SK-MEL-5 (cell line): Measurements from ENCODE around the gene NFIX. TPM values are rescaled to one million over a fixed set of nuclear protein-coding genes. Genes with fewer than 3 reads are reported as not detected.

ENCODE experiments used
- DNase-seq: peaks from one replicate; pipeline ENCODE4 v3.0.0-alpha.2; 2016; ENCODE audit warnings: low read depth, low spot score
- in situ Hi-C: cut with HindIII; loops from 2 replicates; pipeline ENCODE4 v1.10.0; 2016; ENCODE audit warnings: low sequenced_read_pairs, high pct_unique_total_duplicates, low pct_unique_long_range_greater_than_20kb
- total RNA-seq: library from RNA; depleted of rRNA; stranded (reverse); fragments of >200 nt; shearing (Covaris generic); gene quantifications from 2 replicates; pipeline ENCODE4 v1.2.3, GENCODE V29; 2014

Gene NFIX
- total RNA-seq, 1 experiment from 2014 or later, result 4.9 TPM

DNA sequence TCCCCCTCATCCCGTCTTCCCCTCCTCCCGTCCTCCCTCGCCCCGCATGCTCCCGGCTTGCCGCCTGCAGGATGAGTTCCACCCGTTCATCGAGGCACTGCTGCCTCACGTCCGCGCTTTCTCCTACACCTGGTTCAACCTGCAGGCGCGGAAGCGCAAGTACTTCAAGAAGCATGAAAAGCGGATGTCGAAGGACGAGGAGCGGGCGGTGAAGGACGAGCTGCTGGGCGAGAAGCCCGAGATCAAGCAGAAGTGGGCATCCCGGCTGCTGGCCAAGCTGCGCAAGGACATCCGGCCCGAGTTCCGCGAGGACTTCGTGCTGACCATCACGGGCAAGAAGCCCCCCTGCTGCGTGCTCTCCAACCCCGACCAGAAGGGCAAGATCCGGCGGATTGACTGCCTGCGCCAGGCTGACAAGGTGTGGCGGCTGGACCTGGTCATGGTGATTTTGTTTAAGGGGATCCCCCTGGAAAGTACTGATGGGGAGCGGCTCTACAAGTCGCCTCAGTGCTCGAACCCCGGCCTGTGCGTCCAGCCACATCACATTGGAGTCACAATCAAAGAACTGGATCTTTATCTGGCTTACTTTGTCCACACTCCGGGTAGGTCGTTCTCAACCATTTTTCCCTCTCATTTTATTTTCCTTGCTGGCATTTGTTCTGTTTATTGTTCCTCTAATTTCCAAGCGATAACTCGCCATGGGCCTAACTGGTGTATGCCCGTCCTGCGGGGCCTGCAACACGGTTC is 29.8 kb downstream of the NFIX start:
- in situ Hi-C loops, result no loop called here
- DNase-seq, result no peak

DNA sequence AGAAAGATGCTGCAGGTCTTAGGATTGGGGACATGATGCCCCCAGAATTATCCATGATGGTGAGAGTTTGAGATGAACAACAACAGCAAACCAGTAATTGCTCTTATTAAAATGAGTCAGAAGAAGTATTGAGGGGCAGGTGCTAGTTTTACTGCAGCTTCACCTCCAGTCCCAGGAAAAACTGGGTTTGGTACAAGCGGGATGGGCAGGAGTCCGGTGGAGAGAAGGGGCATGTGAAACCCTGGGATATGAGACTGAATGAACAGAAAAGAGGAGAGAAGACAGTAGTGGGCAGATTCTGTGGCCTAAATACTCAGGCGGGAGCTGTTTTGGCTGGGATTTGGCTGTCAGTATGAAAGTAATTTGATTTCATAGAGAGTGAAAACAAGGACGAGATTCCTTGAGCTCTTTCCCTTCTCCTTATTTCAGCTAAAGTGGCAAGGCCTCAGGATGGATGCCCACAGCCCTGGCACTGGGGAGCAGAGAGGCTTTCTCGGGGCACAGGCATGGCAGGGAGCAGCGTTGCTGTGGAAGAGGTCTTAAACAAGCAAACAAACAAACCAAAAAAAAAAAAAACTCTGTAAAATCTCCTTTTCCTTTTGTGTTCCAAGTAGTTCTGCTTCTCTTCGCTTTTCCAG is 30.7 kb downstream of the NFIX start:
- in situ Hi-C loops, result no loop called here
- DNase-seq, result no peak

DNA sequence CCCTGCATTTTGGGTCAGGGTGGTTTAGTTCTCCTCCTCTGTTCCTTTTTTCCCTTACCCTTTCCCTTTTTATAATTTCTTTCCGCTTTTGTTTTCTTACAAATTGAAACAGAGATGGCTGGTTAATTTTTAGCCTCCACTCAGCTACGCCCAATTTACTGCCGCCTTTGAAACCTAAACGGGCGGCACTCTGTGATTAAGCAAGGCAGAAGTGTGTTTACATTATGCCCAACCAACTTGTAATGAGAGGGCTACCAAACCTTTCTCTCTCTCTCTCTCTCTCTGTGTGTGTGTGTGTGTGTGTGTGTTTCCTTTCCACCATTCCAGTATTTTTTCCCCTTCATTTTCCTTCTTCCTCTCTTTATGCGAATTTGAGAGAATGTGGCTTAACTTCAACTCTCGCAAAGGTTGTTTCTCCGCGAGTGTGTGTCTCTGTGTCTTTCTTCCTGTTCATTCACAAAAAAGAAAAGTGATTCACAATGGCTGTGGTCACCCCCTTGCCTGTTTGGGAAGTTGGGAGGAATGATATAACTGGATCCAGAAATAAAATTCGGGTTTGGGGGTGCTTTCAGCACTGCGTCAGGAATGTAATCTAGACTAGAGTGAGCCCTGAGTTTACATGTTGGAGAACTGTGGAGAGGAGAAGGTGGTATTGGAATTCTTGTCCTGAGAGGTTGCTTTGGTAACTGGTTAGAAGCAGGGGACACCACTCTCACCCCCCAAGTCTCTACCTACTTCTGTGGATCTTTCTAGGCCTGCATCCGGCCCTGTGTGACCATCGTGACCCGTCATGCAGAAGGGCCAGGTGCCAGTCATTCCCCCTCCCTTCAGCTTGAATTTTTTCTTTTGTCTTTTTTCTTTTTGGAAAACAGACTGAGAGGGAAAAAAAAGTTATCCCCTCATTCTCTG is 31.4 kb downstream of the NFIX start:
- no peak for DNase-seq
- in situ Hi-C loops, result no loop called here

DNA sequence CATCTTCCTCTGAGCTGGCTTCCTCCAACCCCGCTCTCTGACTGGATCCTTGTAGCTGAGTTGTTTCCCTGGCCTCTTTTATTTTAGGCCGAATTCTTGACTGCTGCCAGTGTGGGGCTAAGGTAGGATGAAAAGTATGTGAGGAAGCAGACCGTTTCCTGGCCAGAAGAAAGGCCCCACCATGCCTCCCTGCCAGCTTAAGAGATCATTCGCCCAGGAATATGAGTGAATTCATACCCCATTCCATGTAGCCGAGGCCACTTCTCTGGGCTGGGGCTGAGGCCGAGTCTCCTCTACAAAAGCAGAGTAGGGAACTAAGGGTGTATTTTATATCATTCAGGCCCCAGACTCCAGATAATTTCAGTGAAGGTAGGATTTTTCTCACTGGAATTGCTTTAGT is 32.3 kb downstream of the NFIX start:
- DNase-seq, result no peak
- in situ Hi-C loops, result no loop called here

DNA sequence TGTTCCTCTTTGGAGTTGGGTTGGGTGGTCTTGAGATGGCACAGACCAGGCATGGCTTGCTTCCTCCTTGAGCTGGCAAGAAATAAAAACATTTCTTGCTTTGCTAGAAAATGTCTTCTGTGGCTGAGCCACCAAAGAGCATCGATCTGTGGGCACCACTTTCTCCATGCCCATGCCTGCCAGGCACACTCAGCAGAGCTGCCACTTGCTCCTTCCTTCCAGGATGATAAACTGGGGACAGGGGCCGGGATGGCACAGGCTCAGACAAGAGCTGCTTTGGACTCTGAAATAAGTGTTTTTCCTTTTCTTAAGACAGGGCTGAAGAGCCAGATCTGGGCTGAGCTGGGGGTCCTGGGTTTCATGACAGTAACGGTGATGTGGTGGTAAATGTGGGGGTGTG is 32.8 kb downstream of the NFIX start:
- in situ Hi-C loops, result no loop called here

DNA sequence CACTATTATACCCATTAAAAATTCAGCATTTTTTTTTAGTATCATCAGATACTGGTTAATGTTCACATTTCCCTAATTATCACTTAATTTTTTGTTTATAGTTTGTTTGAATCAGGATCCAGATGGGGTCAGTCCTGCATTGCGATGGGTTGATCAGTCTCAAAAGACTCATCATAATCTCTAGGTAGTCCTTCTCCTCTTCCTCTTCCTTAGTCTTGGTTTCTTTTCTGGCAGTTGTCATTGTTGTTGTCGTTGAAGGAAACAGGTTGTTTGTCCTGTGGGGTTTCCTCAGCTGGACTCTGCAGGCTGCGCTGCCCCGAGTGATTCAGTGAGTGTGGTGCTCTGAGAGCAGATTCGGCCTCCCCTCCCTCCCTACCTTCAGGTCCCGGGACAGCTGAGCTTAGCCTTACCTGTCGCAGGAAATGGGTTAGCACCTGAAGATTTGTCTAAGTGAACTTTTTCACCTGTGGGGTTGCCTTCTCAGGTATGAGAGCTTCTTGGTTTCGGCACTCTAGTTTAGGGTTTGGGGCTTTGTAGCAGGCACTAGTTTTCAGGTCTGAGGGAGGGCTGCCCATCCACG is 34.1 kb downstream of the NFIX start:
- no peak for DNase-seq
- in situ Hi-C loops, result no loop called here

More for the DNA sequence above, 32.8 kb downstream of the NFIX start:
- DNase-seq, result no peak

DNA sequence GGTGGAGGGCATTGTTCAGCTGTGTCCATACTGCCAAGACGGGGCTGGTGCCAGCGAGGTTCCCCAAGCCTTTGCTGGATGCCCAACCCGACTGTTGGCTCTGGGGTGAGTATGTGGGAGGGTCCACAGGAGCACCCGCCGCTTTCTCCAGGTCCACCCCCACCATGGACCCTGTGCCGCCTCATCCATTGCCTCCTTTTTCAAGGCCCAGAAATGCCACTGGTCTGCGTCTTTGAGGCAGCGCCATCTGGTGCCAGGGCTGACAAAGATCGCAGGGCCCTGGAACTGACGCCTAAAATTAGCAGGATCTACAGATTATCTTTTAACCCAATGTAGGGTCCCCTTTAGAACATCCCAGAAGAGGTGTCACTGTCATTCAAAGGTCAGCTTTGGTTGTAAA is 34.6 kb downstream of the NFIX start:
- in situ Hi-C loops, result no loop called here

DNA sequence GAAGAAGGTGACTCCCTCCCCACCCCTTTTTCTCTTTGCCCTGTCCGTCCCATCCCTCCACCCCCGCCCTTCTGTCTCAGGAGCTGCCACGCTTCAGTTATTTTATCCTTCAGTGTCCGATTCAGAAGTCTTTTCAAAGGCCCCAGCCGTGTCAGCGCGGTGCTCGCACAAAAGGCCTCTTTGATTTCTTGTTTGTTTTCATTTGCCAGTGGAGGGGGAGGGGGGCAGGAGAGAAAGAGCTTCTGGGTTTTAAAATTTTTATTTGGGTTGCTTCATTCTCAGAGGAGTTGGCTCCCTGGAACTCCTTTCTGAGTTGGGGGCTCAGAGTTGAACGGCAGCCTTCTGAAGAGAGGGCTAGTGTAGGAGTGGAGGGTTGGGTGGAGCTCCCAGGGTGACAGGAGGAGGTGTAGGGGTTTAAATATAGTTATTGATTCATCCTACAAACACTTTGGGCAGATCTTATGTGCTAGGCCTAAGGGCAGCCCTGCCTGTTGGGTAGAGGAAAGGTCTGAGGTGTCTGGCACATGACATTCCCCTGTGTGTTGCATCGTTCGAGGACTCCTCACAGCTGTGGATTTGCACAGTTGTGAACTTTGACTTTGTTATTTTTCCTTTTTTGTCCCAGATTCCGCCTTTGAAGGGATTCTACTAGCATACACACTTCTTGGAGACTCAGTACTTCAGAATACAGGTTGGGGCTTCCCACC is 36.8 kb downstream of the NFIX start:
- in situ Hi-C loops, result no loop called here

More for the DNA sequence above, 34.6 kb downstream of the NFIX start:
- peak; percentile 56 for DNase-seq

DNA sequence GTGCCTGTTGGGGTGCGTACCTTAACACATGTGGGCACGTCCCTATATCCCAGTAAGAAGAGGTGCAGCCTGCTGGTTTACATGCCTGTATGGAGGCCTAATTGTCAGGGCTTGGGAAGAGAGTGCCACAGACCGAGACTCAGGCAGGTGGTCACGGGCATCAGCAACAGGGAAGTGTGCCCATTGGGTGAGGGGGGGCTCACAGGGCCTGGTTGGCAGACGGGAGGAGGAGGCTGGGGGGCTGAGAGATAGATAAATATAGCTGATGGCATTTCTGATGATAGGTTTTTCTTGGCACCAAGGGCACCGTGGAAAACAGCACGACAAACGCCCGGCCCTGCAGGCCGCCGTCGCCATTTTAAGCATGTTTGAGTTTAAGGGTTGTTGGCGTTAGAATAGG is 37.6 kb downstream of the NFIX start:
- DNase-seq, result no peak
- in situ Hi-C loops, result no loop called here

More for the DNA sequence above, 36.8 kb downstream of the NFIX start:
- peak; percentile 74 for DNase-seq

DNA sequence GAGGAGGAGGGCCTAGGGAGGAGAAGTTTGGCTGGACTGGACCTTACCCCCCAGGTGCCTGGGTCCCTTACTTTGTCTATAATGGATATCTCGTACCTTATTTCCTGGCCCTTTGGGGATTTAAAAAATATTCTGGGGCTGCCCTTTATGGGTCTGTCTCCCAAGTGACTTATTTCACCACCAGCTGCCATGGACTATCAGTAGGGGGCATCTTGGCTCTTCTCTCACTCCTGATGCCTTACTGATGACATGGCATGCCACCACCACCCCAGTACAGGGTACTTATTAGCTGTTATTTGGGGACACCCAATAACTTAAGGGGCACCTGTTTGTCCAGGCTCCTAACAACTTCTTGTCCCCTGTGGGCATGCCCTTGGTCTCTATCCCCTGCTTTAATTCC is 38.0 kb downstream of the NFIX start:
- peak; percentile 61 for DNase-seq
- in situ Hi-C loops, result no loop called here

DNA sequence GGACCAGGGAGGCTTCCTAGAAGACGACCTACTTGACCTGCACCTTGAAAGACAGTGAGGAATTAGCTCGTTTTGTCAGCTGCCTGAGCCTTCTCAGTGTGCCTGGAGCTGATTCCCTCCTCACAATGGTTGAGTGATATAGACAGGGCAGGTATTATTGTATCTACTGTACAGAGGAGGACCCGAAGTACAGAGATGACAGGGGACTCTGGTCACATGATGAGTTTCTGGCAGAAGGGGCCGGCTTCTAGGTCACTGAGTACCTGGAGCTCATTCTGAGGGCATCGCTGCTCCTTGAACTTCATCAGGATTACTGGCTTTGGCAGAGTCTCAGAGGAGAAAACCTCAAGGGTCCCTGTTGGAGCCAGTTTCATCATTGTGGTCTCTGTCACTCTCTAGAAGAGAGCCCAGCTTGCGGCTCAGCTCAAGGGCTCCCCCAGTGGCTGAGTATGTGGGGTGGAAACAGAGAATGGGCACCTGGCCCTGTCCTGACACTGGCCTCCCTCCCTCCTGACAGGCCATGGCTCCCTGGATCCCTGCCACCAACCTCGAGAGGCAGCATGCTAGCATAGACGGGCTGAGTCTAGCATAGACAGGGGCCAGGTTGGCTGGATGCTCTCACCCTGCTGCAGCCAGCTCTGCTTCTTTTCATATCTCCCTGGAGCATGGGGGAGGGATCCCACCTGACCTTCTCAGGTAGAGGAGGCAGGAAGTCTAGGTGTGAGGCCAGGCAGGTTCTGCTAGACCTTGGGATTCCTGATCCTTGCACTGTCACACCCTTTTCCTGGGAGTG is 38.7 kb downstream of the NFIX start:
- in situ Hi-C loops, result no loop called here
- DNase-seq, result peak; percentile 69

DNA sequence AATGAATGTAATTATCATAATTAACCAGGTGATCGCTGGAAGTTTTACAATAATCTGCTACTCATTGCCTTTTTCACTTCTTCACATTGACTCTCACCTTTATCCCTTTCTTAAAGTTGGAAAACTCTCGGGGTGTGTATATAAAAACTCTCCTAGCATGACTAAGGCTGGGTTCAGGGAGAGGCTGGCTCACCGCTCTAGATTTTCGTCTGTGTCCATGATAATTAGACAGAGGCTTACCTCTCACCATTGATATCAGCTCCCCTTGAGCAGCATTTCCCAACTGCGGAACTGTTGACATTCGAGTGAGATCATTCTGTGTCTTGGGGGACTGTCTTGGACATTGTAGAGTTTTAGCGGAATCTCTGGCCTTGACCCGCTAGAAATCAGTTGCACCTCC is 39.4 kb downstream of the NFIX start:
- no peak for DNase-seq
- in situ Hi-C loops, result no loop called here

DNA sequence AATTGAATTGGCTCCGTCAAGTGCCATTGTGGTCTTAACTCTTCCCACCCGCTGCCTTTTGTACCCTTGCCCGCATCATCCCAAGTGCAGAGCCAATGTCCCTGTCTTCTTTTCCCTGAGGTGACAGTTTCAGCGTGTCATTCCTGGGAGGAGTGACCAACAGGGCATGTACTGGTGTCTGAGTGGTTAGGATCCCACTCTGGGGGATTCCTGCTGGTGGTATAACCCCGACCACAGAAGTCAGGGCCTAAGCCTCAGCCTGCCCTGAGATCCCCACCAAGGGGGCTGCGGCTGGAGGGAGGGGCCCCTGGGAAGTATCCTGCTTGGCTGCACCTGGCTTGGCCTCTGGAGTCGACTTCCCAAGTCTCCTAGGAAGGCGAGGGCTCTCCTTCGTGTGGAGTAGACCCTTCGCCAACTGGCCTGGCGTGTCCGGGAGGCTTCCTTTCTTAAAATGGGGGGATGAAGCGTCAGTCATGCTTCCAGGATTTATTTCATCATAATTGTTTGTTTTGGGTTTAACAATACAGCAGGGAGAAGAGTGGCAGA is 40.6 kb downstream of the NFIX start:
- in situ Hi-C loops, result no loop called here
- DNase-seq, result no peak

DNA sequence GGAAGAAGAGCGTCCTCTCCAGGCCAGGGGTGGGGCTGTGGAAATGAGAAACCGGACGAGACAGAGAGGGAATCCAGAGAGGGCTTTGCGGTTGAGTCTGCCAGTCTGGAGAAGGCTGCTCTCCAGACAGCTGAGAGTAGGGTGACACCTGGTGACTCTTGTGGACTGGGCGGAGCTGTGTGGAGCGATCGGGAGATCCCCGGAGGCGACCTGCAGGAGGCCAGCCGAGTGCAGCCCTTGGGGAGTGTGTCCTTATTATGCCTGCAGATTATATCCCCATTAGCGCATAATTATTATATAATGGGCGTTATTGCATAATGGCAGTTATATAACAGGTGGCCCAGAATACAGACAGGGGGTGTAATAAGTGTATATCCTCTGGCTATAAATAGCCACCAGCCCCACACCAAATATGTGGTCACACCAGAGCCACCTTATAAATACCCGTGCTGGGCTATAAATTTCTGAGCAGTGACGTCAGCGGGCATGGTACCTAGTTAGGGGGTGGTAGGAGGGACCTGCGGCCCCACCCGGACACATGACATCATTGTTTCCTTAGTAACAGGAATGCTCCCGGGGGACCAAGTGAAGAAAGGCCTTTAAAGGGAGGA is 41.2 kb downstream of the NFIX start:
- in situ Hi-C loops, result no loop called here
- no peak for DNase-seq

DNA sequence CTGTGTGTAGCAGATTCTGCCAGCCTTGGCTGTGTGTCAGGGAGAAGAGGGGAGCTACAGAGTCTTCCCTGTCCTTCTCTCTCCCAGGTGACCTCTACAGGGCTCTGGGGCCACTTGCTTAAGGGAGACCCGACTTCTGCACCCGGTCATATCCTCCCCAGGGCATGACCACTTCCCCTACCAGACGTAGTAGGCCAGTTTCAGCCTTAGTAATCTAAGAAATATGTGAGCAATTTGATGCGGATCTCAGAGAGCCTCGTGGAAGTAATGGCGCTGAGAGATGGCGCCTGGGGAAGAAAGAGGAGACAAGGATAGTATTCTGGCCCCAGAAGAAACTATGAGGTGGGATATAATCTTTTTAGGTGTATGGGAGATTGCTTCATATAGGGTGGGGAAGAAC is 41.9 kb downstream of the NFIX start:
- peak; percentile 37 for DNase-seq
- in situ Hi-C loops, result no loop called here

DNA sequence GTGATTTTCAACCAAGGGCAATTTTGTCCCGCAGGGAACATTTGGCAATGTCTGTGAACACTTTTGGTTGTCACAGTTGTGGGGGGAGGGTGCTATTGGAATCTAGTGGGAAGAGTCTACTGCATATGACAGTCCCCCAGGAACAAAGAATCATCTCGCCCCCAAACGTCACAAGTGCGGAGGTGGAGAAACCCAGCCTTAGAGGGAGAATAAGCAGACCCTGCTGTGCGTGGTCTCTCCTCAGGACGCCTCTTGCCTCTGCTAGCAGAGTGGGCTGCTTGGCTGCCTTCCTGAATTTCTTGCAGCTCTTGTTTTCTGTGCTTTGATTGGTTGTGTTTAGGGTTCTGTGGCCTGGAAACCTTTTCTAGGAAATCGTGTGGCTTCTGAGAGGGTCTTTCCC is 42.5 kb downstream of the NFIX start:
- no peak for DNase-seq
- in situ Hi-C loops, result no loop called here
